Activated CD8-positive, alpha-beta T cell treated with anti-CD3 and anti-CD28 coated beads for 36 hours (primary cell): ENCODE data around the gene TGFB1I1. TPM values are rescaled to one million over a fixed set of nuclear protein-coding genes. Genes with fewer than 3 reads are reported as not detected.

Source experiments
- ATAC-seq: fragments of 200-7000 bp; cut with Tn5 transposase; one replicate; pipeline ENCODE4 v1.10.0; 2021; ENCODE audit warnings: mild to moderate bottlenecking, moderate library complexity
- CTCF ChIA-PET: fragments of 350-600 bp; sonication (Branson Sonifier 250); formaldehyde crosslinking; loops from one replicate; lab custom pipeline; 2021; ENCODE audit warnings: antibody characterized with exemption; lab: Charles Lee
- POLR2A ChIA-PET: fragments of 350-600 bp; sonication (Branson Sonifier 250); formaldehyde crosslinking; loops from one replicate; lab custom pipeline; 2021; ENCODE audit warnings: antibody characterized with exemption; lab: Charles Lee
- DNase-seq: peaks from one replicate; pipeline ENCODE4 v3.0.0-alpha.2; 2020
- H3K27ac Mint-ChIP-seq: one replicate; pipeline ENCODE4 v1.8.0; 2021; ENCODE audit warnings: mild to moderate bottlenecking, mixed read lengths
- H3K27me3 Mint-ChIP-seq: one replicate; pipeline ENCODE4 v1.8.0; 2021; ENCODE audit warnings: mixed read lengths
- H3K36me3 Mint-ChIP-seq: one replicate; pipeline ENCODE4 v1.8.0; 2021; ENCODE audit warnings: low read depth, mixed read lengths
- H3K4me1 Mint-ChIP-seq: one replicate; pipeline ENCODE4 v1.8.0; 2021; ENCODE audit warnings: low read depth, mixed read lengths
- H3K4me3 Mint-ChIP-seq: one replicate; pipeline ENCODE4 v1.8.0; 2021; ENCODE audit warnings: mild to moderate bottlenecking, moderate library complexity, mixed read lengths
- H3K9me3 Mint-ChIP-seq: one replicate; pipeline ENCODE4 v1.8.0; 2021; ENCODE audit warnings: mixed read lengths
- CTCF ChIP-seq: fragments of 200-600 bp; IDR thresholded peaks from one replicate; pipeline ENCODE4 v1.8.0; 2022; ENCODE audit warnings: antibody characterized with exemption, mild to moderate bottlenecking
- intact Hi-C: fragments of 100-400 bp; cut with micrococcal nuclease; formaldehyde crosslinking; loops from one replicate; pipeline ENCODE4 v1.10.0; 2022
- total RNA-seq, 2 experiments: library from RNA; stranded (reverse); gene quantifications; one replicate each; pipeline ENCODE4 v1.2.3, GENCODE V29; 2021

TGFB1I1 gene
- total RNA-seq: 1 to 10 TPM in 1 of 2 experiments, under 1 TPM in 1; 0.92 to 1.2 TPM

- H3K36me3 Mint-ChIP-seq: peaks cover 3% of the 10 kb centered on the region
Measured at GRCh38 chr16:31471875-31472708, at the start of gene TGFB1I1. TSS of gene TGFB1I1 (plus strand) at chr16:31472152. CDS start at chr16:31472189, 37 bp downstream.

GRCh38 chr16:31423241-31423640 is 48.7 kb upstream of the TGFB1I1 start:
- H3K9me3 Mint-ChIP-seq: peaks cover 1% of the 10 kb centered on the region
- DNase-seq (no peak), ATAC-seq (no peak)
- no peak overlapping the region for H3K27ac Mint-ChIP-seq
- TF ChIP-seq CTCF: no peak
- ChIA-PET CTCF (interaction anchor here (1.5 kb wide), 1 partner anchor 221 kb away, joined by 3 read pairs; the partner anchor contains the start of gene PYCARD), POLR2A (no interaction called here)
- H3K4me1 Mint-ChIP-seq: peaks cover 40% of the 10 kb centered on the region
- peaks cover 14% of the 10 kb centered on the region for H3K27me3 Mint-ChIP-seq
- H3K4me3 Mint-ChIP-seq: no peak overlapping the region
- intact Hi-C loops: no loop called here
- H3K36me3 Mint-ChIP-seq: no peaks in the 10 kb centered on the region

More at GRCh38 chr16:31471875-31472708, at the start of gene TGFB1I1:
- intact Hi-C loops: no loop called here
- H3K9me3 Mint-ChIP-seq: no peaks in the 10 kb centered on the region
- no peak for ATAC-seq
- no peak within 1 kb of the TSS for H3K27ac Mint-ChIP-seq
- no peak for TF ChIP-seq CTCF
- CTCF ChIA-PET: interaction anchor here (10.2 kb wide), 1 partner anchor 13 kb away, joined by 70 read pairs; the partner anchor contains the start of gene ARMC5
- POLR2A ChIA-PET: no interaction called here
- H3K27me3 Mint-ChIP-seq: peaks cover 19% of the 10 kb centered on the region
- H3K4me3 Mint-ChIP-seq: peak within 1 kb of the TSS; percentile 60
- peaks cover 19% of the 10 kb centered on the region for H3K4me1 Mint-ChIP-seq
- DNase-seq: no peak

GRCh38 chr16:31423801-31424200 is 48.2 kb upstream of the TGFB1I1 start:
- H3K27ac Mint-ChIP-seq: no peak overlapping the region
- CTCF ChIA-PET: no interaction called here

GRCh38 chr16:31427441-31428278 is 44.3 kb upstream of the TGFB1I1 start:
- Mint-ChIP-seq H3K36me3 (no peaks in the 10 kb centered on the region), H3K4me3 (no peak overlapping the region), H3K27me3 (peaks cover 10% of the 10 kb centered on the region), H3K4me1 (peaks cover 19% of the 10 kb centered on the region), H3K9me3 (no peaks in the 10 kb centered on the region), H3K27ac (no peak overlapping the region)
- POLR2A ChIA-PET: interaction anchor here (0.5 to 1.6 kb wide), 3 partner anchors 183 to 248 kb away, joined by 3 to 7 read pairs (median 3); partner anchors contain the start of gene FUS
- CTCF ChIA-PET: interaction anchor here (0.6 to 2.7 kb wide), 7 partner anchors 15 to 285 kb away, joined by 3 to 17 read pairs (median 4); partner anchors contain the start of genes ARMC5 and ZNF843
- intact Hi-C loops: no loop called here
- no peak for TF ChIP-seq CTCF
- peak; percentile 67 for ATAC-seq
- peak; percentile 71 for DNase-seq

More at GRCh38 chr16:31423801-31424200, 48.2 kb upstream of the TGFB1I1 start:
- H3K4me3 Mint-ChIP-seq: no peak overlapping the region
- no peak for TF ChIP-seq CTCF
- ATAC-seq (no peak), DNase-seq (no peak)
- H3K27me3 Mint-ChIP-seq: peaks cover 14% of the 10 kb centered on the region
- POLR2A ChIA-PET: no interaction called here
- peaks cover 40% of the 10 kb centered on the region for H3K4me1 Mint-ChIP-seq
- H3K9me3 Mint-ChIP-seq: peaks cover 1% of the 10 kb centered on the region
- no peaks in the 10 kb centered on the region for H3K36me3 Mint-ChIP-seq
- intact Hi-C loops: no loop called here
